HepG2 (cell line): Measurements from ENCODE around the gene AP2A2. TPM values are rescaled to one million over a fixed set of nuclear protein-coding genes. Genes with fewer than 3 reads are reported as not detected.
A peak's percentile ranks its signal among the peaks of the same experiment; 100 is the strongest.

ENCODE experiments used
- ATF2 ChIP-seq: sonication (generic); formaldehyde crosslinking; IDR thresholded peaks from 2 replicates; pipeline ENCODE4 v1.4.0; 2020; ENCODE audit warnings: missing genetic modification reagents
- CTCF ChIP-seq: sonication (generic); formaldehyde crosslinking; IDR thresholded peaks from 2 replicates; pipeline ENCODE4 v1.5.0; 2020; ENCODE audit warnings: mild to moderate bottlenecking, missing genetic modification reagents, moderate library complexity
- ELF3 ChIP-seq: IDR thresholded peaks from 2 replicates; pipeline ENCODE4 v1.6.1; 2016; ENCODE audit warnings: missing genetic modification reagents, missing compliant biosample characterization
- FOXA1 ChIP-seq, 2 experiments: fragments of 450-650 bp in 1 of 2; sonication (generic) in 1 of 2; formaldehyde crosslinking in 1 of 2; IDR thresholded peaks; 2 replicates each; pipeline versions ENCODE4 v1.4.0 to v1.6.1; 2016 to 2020; ENCODE audit warnings: missing genetic modification reagents in 1 of 2
- GABPB1 ChIP-seq: IDR thresholded peaks from 2 replicates; pipeline ENCODE4 v1.6.1; 2016; ENCODE audit warnings: mild to moderate bottlenecking, missing genetic modification reagents, moderate library complexity, missing compliant biosample characterization
- NR2F6 ChIP-seq, 2 experiments: IDR thresholded peaks; 2 replicates each; pipeline ENCODE4 v1.6.1; 2016; ENCODE audit warnings: antibody characterized with exemption in 1 of 2, mild to moderate bottlenecking in 1 of 2
- REL ChIP-seq: sonication (generic); formaldehyde crosslinking; conservative IDR thresholded peaks from 2 replicates; pipeline ENCODE4 v1.8.0; 2022; ENCODE audit warnings: mild to moderate bottlenecking, missing genetic modification reagents, moderate library complexity
- RERE ChIP-seq: IDR thresholded peaks from 2 replicates; pipeline ENCODE4 v1.6.1; 2016; ENCODE audit warnings: low read depth, missing genetic modification reagents, missing compliant biosample characterization
- RXRA ChIP-seq: sonication (generic); formaldehyde crosslinking; IDR thresholded peaks from 2 replicates; pipeline ENCODE4 v1.5.1; 2020; ENCODE audit warnings: missing genetic modification reagents
- ZBTB14 ChIP-seq: sonication (generic); formaldehyde crosslinking; IDR thresholded peaks from 2 replicates; pipeline ENCODE4 v1.4.0; 2020; ENCODE audit warnings: missing genetic modification reagents
- ZFP91 ChIP-seq: sonication (generic); formaldehyde crosslinking; IDR thresholded peaks from 2 replicates; pipeline ENCODE4 v1.9.0; 2022; ENCODE audit warnings: missing genetic modification reagents, mild to moderate bottlenecking, borderline replicate concordance
- ZKSCAN5 ChIP-seq: sonication (generic); formaldehyde crosslinking; IDR thresholded peaks from 2 replicates; pipeline ENCODE4 v1.5.1; 2020; ENCODE audit warnings: mild to moderate bottlenecking, missing genetic modification reagents
- ZNF703 ChIP-seq: sonication (generic); formaldehyde crosslinking; IDR thresholded peaks from 2 replicates; pipeline ENCODE4 v1.5.1; 2020; ENCODE audit warnings: missing genetic modification reagents, mild to moderate bottlenecking, moderate library complexity, borderline replicate concordance
- ZNF749 ChIP-seq: sonication (generic); formaldehyde crosslinking; IDR thresholded peaks from 2 replicates; pipeline ENCODE4 v1.8.0; 2022; ENCODE audit warnings: mild to moderate bottlenecking, missing genetic modification reagents, moderate library complexity, borderline replicate concordance
- ZNF768 ChIP-seq: sonication (generic); formaldehyde crosslinking; IDR thresholded peaks from 2 replicates; pipeline ENCODE4 v1.4.0; 2020; ENCODE audit warnings: missing genetic modification reagents
- ZSCAN29 ChIP-seq: sonication (generic); formaldehyde crosslinking; conservative IDR thresholded peaks from 2 replicates; pipeline ENCODE4 v1.4.0; 2020; ENCODE audit warnings: mild to moderate bottlenecking, missing genetic modification reagents
- polyA plus RNA-seq, 8 experiments: library from polyadenylated mRNA; depleted of rRNA in 3 of 8; stranded (reverse) in 7 of 8; unstranded in 1 of 8; fragments of >200 nt; fragmentation: Illumina TruSeq in 4 of 8; extraction: Trizol in 4 of 8; gene quantifications; 2 replicates each; pipeline versions ENCODE4 v1.2.1 to v1.2.3, GENCODE V29; 2011 to 2016; ENCODE audit warnings: low read depth in 4 of 8, missing spikeins in 1 of 8, mixed read lengths in 1 of 8; ENCODE audit not compliant: insufficient read depth in 1 of 8
- total RNA-seq, 5 experiments: library from RNA; depleted of rRNA; stranded (reverse); fragments of >200 nt; fragmentation: Illumina TruSeq; extraction: Trizol; gene quantifications; 2 replicates each; pipeline ENCODE4 v1.2.3, GENCODE V29; 2016; ENCODE audit warnings: low read depth in 1 of 5

AP2A2 gene
- total and polyA plus RNA-seq, 2 of the 13 experiments (the other 11 are each of a cell fraction or from before 2014, with no cell fraction given), result 25.7 to 75.7 TPM

- peak; percentile 31; the same call in 1 of the 2 replicates for TF ChIP-seq ATF2
- TF ChIP-seq ZNF768 (CRISPR knock-in tag), result peak; percentile 23; the same call in 1 of the 2 replicates
- no peak for TF ChIP-seq ZNF703 (CRISPR knock-in tag)
- no peak; the same call in 1 of the 2 replicates for TF ChIP-seq ZNF749 (CRISPR knock-in tag)
- TF ChIP-seq ELF3 (CRISPR knock-in tag), result 0 out of 2 replicates have a peak, but pooled peaks have one; percentile 31
- no peak for TF ChIP-seq FOXA1 (IDR thresholded peaks at IDR 0.05)
- TF ChIP-seq FOXA1 (CRISPR knock-in tag; IDR thresholded peaks at IDR 0.05), result no peak
- 0 out of 2 replicates have a peak, but pooled peaks have one; percentile 16 for TF ChIP-seq GABPB1
- no peak for TF ChIP-seq NR2F6 (IDR thresholded peaks at IDR 0.05)
- TF ChIP-seq NR2F6 (CRISPR knock-in tag; IDR thresholded peaks at IDR 0.05), result no peak
- peak; percentile 98 for TF ChIP-seq ZBTB14
- TF ChIP-seq REL (CRISPR knock-in tag), result 0 out of 2 replicates have a peak, but pooled peaks have one; percentile 21
- 0 out of 2 replicates have a peak, but pooled peaks have one; percentile 43 for TF ChIP-seq ZSCAN29 (CRISPR knock-in tag)
- peak; percentile 56 for TF ChIP-seq ZFP91 (CRISPR knock-in tag)
- no peak; the same call in 1 of the 2 replicates for TF ChIP-seq RXRA (CRISPR knock-in tag)
- no peak for TF ChIP-seq ZKSCAN5 (CRISPR knock-in tag)
- no peak for TF ChIP-seq RERE
- TF ChIP-seq CTCF (CRISPR knock-in tag), result peak; percentile 75
These were observed at the start of gene AP2A2 (continued) for GRCh38 chr11:925496-926301.
